Activated CD4-positive, alpha-beta memory T cell treated with anti-CD3 and anti-CD28 coated beads for 36 hours (primary cell): ENCODE measurements around the gene TCF19. TPM values are rescaled to one million over a fixed set of nuclear protein-coding genes. Genes with fewer than 3 reads are reported as not detected.
"Not testable (repeated sequence)": the region's sequence is repeated elsewhere in the genome, so short reads cannot be mapped to it uniquely, and the experiment has no call there.

Experiments used
- CTCF ChIA-PET: fragments of 350-600 bp; sonication (Branson Sonifier 250); formaldehyde crosslinking; loops from one replicate; lab custom pipeline; 2021; ENCODE audit warnings: antibody characterized with exemption, inconsistent platforms; lab: Charles Lee
- POLR2A ChIA-PET: fragments of 350-600 bp; sonication (Branson Sonifier 250); formaldehyde crosslinking; loops from one replicate; lab custom pipeline; 2021; ENCODE audit warnings: antibody characterized with exemption; lab: Charles Lee
- DNase-seq: peaks from one replicate; pipeline ENCODE4 v3.0.0-alpha.2; 2020
- H3K27ac Mint-ChIP-seq: one replicate; pipeline ENCODE4 v1.8.0; 2021; ENCODE audit warnings: mixed read lengths
- H3K27me3 Mint-ChIP-seq: one replicate; pipeline ENCODE4 v1.8.0; 2021; ENCODE audit warnings: mixed read lengths
- H3K36me3 Mint-ChIP-seq: one replicate; pipeline ENCODE4 v1.8.0; 2021; ENCODE audit warnings: mixed read lengths
- H3K4me1 Mint-ChIP-seq: one replicate; pipeline ENCODE4 v1.8.0; 2021; ENCODE audit warnings: low read depth, mixed read lengths
- H3K4me3 Mint-ChIP-seq: one replicate; pipeline ENCODE4 v1.8.0; 2021; ENCODE audit warnings: mild to moderate bottlenecking, mixed read lengths
- H3K9me3 Mint-ChIP-seq: one replicate; pipeline ENCODE4 v1.8.0; 2021; ENCODE audit warnings: mixed read lengths
- intact Hi-C: fragments of 100-400 bp; cut with micrococcal nuclease; formaldehyde crosslinking; loops from one replicate; pipeline ENCODE4 v1.15.1; 2023
- total RNA-seq, 2 experiments: library from RNA; stranded (reverse); gene quantifications; one replicate each; pipeline ENCODE4 v1.2.3, GENCODE V29; 2021

TCF19 gene
- total RNA-seq, 2 experiments from 2014 or later, result 93.0 to 93.1 TPM

DNA sequence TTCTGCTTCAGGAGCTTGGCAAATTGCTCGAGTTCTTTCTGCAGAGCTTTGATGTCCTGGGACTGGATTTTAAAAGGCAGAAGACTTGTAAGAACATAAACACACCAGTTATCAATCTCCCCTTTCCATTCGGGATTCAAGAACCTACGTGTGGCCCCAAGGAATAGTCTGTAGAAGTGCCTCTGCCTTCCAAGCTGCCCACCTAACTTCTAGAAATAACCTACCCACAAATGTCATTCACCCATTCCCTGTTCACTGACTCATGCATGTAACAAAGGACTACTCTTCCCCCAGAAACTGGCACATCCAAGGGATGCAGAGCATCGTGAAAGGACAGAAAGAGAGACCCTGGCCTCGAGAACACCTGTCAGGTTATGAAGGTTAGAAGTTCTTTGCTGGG, 7.6 kb downstream of the TCF19 start:
- no peak overlapping the region for H3K27ac Mint-ChIP-seq
- ChIA-PET CTCF (interaction anchor here (1.4 to 1.9 kb wide), 2 partner anchors 21 to 200 kb away, joined by 5 read pairs; no protein-coding TSS in a partner anchor), POLR2A (interaction anchor here (1.1 kb wide), 1 partner anchor 9 kb away, joined by 5 read pairs; no protein-coding TSS in a partner anchor)
- intact Hi-C loops, result no loop called here
- H3K27me3 Mint-ChIP-seq, result no peaks in the 10 kb centered on the region
- peaks cover 35% of the 10 kb centered on the region for H3K4me1 Mint-ChIP-seq
- no peak overlapping the region for H3K4me3 Mint-ChIP-seq
- H3K36me3 Mint-ChIP-seq, result peaks cover 22% of the 10 kb centered on the region
- no peak for DNase-seq
- H3K9me3 Mint-ChIP-seq, result no peaks in the 10 kb centered on the region

DNA sequence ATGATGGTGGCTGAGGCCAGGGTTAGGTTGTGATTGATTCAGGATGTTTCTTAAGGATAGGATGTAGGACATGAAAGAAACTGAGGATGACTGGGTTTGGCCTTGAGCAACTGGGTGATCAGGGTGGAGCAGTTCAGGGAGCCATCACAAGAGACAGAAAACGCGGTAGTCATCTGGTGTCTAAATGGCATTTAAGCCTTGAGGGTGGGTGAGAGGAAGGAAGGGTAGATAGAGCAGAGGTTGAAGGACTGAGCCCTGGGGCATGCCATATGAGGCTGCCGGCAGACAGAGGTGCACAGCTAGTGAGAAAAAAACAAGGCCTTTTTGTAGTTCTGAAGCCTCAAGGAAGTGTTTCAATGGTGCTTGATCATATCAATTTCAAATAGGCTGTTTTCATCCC, 10.2 kb downstream of the TCF19 start:
- Mint-ChIP-seq H3K4me1 (peaks cover 18% of the 10 kb centered on the region), H3K36me3 (peaks cover 1% of the 10 kb centered on the region), H3K4me3 (no peak overlapping the region), H3K9me3 (no peaks in the 10 kb centered on the region), H3K27me3 (no peaks in the 10 kb centered on the region), H3K27ac (peak overlapping the region; percentile 14)
- ChIA-PET CTCF (no interaction called here), POLR2A (no interaction called here)
- intact Hi-C loops, result no loop called here
- no peak for DNase-seq

DNA sequence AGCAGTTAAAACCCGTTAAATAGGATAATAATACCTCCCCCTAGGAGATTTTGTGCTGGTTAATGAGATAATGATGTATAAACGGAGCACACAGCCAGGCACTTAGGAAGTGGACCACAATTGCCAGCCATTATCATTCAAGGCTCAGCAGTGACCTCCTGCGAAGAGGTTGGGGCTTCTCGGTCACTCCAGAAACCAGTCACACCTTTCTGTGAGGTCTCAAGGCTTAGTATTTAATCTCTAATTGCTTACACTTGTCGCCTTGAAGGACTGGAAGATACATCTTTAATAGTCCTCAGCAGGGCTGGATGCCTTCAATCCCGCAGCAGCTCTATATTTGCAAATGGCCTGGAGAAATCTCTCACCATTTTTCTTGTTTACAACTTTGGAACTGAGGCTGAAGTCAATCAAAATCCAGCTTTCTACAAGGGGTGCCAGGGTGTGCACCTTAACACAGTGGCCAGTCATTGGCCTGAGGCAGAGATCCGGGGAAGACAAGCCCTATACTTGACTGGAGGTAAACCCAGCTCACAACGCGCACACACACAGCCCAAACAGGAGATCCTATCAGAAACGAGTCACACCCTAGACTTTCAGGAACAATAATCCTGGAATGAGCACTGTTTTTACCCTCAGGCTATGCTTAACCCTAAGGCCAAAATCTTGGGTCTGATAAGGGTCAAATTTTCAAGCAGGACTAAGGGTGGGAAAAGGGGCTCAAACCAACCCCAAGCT, 10.9 kb downstream of the TCF19 start:
- POLR2A ChIA-PET, result interaction anchor here (1.1 kb wide), 1 partner anchor 27 kb away, joined by 3 read pairs; no protein-coding TSS in a partner anchor
- Mint-ChIP-seq H3K4me1 (peaks cover 13% of the 10 kb centered on the region), H3K9me3 (no peaks in the 10 kb centered on the region), H3K4me3 (no peak overlapping the region), H3K27ac (no peak overlapping the region), H3K36me3 (no peaks in the 10 kb centered on the region), H3K27me3 (no peaks in the 10 kb centered on the region)
- CTCF ChIA-PET, result interaction anchor here (0.9 kb wide), 1 partner anchor 197 kb away, joined by 4 read pairs; no protein-coding TSS in a partner anchor
- intact Hi-C loops, result no loop called here
- no peak for DNase-seq

DNA sequence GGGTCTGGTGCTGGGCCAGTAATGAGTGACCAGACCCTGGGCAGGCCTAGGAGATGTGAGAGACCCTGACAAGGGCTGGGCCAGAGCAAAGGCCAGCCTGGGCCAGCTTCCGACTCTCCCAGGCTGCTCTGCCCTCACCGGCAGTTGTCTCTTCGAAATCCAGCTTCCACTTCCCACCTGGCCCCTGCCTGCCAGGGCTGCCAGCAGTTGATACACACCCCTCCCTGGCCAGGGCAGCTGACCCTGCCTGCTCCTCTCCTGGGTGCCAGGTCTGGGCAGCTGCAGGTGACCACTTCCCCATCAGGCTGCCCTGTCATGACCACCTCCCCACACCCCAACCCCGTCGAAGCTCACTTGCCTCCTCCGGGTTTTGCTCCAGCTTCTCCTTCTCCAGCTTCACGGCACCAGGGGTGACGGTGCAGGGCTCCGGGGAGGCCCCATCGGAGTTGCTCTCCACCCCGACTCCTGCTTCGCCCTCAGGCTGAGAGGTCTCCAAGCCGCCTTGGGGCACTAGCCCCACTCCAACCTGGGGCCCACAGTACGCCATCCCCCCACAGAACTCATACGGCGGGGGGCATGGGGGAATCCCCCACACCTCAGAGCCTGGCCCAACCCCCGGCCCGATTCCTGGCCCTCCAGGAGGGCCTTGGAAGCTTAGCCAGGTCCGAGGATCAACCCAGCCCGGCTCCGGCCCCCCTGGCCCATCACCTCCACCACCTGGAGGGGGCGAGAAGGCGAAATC, 11.6 kb downstream of the TCF19 start:
- POLR2A ChIA-PET, result interaction anchor here (1.1 kb wide), 1 partner anchor 27 kb away, joined by 3 read pairs; no protein-coding TSS in a partner anchor
- DNase-seq, H3K27ac Mint-ChIP-seq: not testable (repeated sequence)

DNA sequence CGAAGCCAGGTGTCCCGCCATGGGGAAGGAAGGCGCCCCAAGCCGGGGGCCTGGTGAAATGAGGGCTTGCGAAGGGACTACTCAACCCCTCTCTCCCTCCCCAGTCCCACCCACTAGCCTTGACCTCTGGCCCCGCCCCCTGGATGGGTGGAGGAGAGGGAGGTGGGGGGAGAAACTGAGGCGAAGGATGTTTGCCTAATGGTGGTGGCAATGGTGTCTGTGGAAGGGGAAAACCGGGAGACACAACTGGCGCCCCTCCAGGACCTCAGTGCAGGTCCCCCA, 12.2 kb downstream of the TCF19 start, which contains the start of gene POU5F1:
POU5F1 (minus strand) TSS at position 83 of the 282 bp plus-strand sequence; CDS start at position 21, 62 bp downstream.
- H3K27me3 Mint-ChIP-seq, result no peaks in the 10 kb centered on the region
- H3K27ac Mint-ChIP-seq, result no peak within 1 kb of the TSS
- intact Hi-C loops, result no loop called here
- ChIA-PET POLR2A (interaction anchor here (1.1 kb wide), 1 partner anchor 26 kb away, joined by 3 read pairs; no protein-coding TSS in a partner anchor), CTCF (no interaction called here)
- H3K36me3 Mint-ChIP-seq, result no peaks in the 10 kb centered on the region
- peaks cover 2% of the 10 kb centered on the region for H3K4me1 Mint-ChIP-seq
- H3K4me3 Mint-ChIP-seq, result no peak within 1 kb of the TSS
- H3K9me3 Mint-ChIP-seq, result no peaks in the 10 kb centered on the region
- DNase-seq, result no peak

More for the DNA sequence above, 11.6 kb downstream of the TCF19 start:
- H3K36me3 Mint-ChIP-seq, H3K4me3 Mint-ChIP-seq, H3K4me1 Mint-ChIP-seq, H3K9me3 Mint-ChIP-seq, intact Hi-C loops, H3K27me3 Mint-ChIP-seq: not testable (repeated sequence)
- CTCF ChIA-PET, result interaction anchor here (0.9 kb wide), 1 partner anchor 197 kb away, joined by 4 read pairs; no protein-coding TSS in a partner anchor

DNA sequence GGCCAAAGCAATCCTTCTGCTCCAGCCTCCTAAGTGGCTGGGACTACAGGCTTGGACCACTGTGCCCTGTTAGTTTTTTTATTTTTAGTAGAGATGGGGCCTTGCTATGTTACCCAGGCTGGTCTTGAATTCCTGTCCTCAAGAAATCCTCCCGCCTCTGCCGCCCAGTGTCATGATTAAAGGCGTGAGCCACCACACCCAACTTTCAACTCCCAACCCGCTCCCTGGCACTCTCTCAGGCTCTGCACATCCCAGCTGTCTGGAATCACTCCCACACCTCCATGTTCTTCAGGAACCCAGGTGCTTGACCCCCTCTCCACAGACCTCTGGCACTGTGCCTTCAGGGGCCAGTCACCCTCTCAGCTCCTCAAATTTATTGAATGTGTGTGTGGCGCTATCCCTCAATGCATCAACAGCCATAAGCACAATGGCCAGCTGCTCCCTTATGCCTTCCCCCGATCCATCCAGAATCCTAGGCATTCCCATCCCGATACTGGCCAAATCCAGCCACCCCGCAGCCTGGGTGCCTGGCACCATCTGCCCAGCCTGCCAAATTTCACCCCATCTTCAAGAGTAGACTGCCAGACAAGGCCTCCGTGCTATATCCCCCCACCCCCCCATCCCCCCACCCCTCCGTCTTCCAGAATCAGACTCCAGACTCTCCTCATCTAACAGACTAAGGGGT, 12.7 kb downstream of the TCF19 start:
- Mint-ChIP-seq H3K4me3 (no peak overlapping the region), H3K27me3 (no peaks in the 10 kb centered on the region), H3K36me3 (no peaks in the 10 kb centered on the region), H3K27ac (no peak overlapping the region), H3K4me1 (no peaks in the 10 kb centered on the region), H3K9me3 (no peaks in the 10 kb centered on the region)
- DNase-seq, result no peak
- ChIA-PET POLR2A (no interaction called here), CTCF (no interaction called here)
- intact Hi-C loops, result no loop called here

DNA sequence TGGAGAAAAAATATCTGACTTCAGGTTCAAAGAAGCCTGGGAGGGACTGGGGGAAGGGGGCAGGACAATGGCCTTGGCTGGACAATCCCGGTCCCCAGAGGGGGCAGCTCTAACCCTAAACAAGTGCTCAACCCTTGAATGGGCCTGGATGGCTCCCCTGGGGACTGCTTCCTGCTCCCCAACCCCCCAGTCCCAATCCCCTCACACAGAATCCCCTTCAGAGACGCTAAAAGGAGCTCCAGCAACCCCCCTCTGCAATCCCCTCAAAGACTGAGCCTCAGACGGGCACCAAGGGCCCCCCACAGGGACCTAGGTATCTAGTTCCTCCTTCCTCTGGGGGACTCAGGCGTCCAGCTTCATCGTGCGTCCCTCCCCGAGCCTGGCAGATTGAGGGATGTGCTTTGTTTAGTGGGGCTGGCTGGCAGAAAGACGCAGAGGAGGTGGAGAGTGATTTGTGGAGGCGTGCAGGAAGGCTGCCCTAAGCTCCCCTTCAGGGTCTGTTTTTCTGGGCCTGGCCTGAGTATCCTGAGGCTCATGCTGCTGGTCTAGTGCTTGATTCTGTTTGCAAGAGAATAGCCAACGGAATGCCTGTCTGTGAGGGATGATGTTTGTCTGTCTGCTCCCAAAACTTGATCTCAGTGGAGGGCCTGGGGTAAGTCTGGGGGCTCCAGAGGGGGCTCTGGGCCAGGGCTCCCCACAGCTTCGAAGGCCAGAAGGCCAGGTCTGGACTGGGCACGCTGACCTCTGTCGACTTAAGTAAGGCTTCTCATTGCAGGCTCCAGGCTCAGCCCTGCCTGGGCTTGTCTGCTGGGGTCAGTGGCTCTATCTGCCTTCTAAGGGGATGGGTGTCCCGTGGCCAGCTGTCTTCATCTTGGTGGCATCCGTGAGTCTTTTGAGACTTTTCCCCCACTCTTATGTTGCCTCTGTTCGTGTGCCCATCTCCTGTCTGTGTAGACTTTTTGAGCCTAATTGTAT, 13.8 kb downstream of the TCF19 start:
- H3K27ac Mint-ChIP-seq, result no peak overlapping the region
- no peaks in the 10 kb centered on the region for H3K9me3 Mint-ChIP-seq
- H3K4me1 Mint-ChIP-seq, result no peaks in the 10 kb centered on the region
- ChIA-PET POLR2A (no interaction called here), CTCF (interaction anchor here (1.4 kb wide), 1 partner anchor 35 kb away, joined by 3 read pairs; no protein-coding TSS in a partner anchor)
- DNase-seq, result no peak
- H3K4me3 Mint-ChIP-seq, result no peak overlapping the region
- intact Hi-C loops, result no loop called here
- H3K27me3 Mint-ChIP-seq, result no peaks in the 10 kb centered on the region
- H3K36me3 Mint-ChIP-seq, result no peaks in the 10 kb centered on the region

DNA sequence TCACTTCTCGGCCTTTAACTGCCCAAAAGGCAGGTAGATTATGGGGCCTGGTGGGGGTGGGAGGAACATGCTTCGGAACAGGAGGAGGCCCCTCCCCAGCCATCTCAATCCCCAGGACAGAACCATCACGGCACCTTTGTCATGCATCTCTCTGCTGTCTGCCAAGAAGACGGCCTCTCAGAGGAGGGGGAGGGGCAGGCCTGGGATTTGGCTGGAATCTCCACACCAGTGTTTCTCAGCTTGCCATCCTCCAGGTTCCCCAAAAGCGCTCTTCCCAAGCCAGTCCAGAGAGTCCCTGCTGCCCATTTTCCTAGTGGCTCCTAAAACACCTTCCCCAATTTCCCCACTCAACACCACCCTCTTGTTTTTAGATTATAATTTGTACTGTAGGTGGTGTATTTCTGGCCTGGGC, 14.6 kb downstream of the TCF19 start:
- no peaks in the 10 kb centered on the region for H3K36me3 Mint-ChIP-seq
- H3K4me1 Mint-ChIP-seq, result peaks cover under 1% of the 10 kb centered on the region
- H3K27me3 Mint-ChIP-seq, result no peaks in the 10 kb centered on the region
- ChIA-PET CTCF (interaction anchor here (1.4 kb wide), 1 partner anchor 36 kb away, joined by 3 read pairs; no protein-coding TSS in a partner anchor), POLR2A (no interaction called here)
- no peak for DNase-seq
- no peaks in the 10 kb centered on the region for H3K9me3 Mint-ChIP-seq
- no peak overlapping the region for H3K4me3 Mint-ChIP-seq
- intact Hi-C loops, result no loop called here
- H3K27ac Mint-ChIP-seq, result no peak overlapping the region

DNA sequence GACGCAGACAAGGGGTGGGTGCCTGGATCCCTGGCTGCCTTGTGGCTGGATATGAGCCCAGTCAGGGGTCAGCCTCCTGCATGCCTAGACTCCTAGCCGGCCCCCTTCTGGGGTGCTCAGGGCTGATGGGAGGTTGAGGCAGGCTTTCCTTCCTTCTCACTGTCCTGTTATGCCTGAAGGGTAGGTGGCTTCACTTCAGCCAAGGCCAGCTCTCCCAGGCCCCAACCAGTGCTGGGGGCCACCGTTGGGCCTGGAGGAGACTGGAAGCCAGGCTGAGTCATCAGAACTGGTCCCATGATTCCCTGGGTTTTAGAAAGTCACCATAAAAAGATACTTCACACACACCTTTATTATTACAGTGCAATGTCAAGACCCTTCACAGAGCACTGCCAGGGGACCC, 15.0 kb downstream of the TCF19 start:
- CTCF ChIA-PET, result no interaction called here
- peaks cover 5% of the 10 kb centered on the region for H3K4me1 Mint-ChIP-seq
- no peaks in the 10 kb centered on the region for H3K36me3 Mint-ChIP-seq
- no peaks in the 10 kb centered on the region for H3K9me3 Mint-ChIP-seq
- POLR2A ChIA-PET, result no interaction called here
- no peaks in the 10 kb centered on the region for H3K27me3 Mint-ChIP-seq
- no peak overlapping the region for H3K4me3 Mint-ChIP-seq
- intact Hi-C loops, result no loop called here
- no peak for DNase-seq
- no peak overlapping the region for H3K27ac Mint-ChIP-seq

DNA sequence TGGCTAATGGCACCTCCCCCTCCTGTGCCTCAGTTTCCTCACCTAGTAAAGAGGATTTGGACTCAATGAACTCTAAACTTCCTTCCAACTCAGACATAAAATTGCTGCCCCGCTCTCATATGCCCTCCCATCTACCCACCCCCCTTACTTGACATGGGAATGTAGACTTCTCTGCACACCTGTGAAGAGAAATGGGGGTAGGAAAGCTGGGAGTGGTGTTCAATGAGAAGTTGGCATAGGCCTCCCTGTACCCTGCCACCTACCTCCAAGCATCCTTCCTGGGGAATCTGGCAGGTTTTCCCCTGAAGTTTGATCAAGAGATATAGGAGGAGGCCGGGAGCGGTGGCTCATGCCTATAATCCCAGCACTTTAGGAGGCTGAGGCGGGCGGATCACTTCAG, 16.0 kb downstream of the TCF19 start:
- intact Hi-C loops, result no loop called here
- DNase-seq, result no peak
- Mint-ChIP-seq H3K4me1 (peaks cover 15% of the 10 kb centered on the region), H3K27me3 (no peaks in the 10 kb centered on the region), H3K36me3 (no peaks in the 10 kb centered on the region), H3K9me3 (no peaks in the 10 kb centered on the region), H3K4me3 (no peak overlapping the region), H3K27ac (no peak overlapping the region)
- ChIA-PET POLR2A (interaction anchor here (1.4 kb wide), 1 partner anchor 9 kb away, joined by 5 read pairs; no protein-coding TSS in a partner anchor), CTCF (no interaction called here)

DNA sequence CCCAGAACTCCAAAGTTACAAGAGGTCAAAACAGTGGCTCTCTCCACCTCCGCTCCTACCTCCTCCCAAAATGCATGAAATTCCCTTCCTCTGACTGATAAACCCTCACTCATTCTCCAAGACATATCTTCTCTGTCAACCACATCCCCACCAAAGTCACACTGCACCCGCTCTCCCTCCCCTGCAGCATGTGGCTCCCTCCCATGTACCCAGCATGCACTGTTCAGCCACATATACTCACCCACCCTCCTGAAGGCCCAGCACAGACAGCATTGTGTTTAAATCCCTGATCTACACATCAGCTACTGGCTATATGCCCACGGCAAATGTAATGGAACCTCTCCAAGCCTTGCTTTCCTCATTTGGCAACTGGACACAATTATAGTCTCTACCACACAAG, 17.6 kb downstream of the TCF19 start:
- Mint-ChIP-seq H3K4me1 (peaks cover 17% of the 10 kb centered on the region), H3K27ac (no peak overlapping the region), H3K36me3 (no peaks in the 10 kb centered on the region), H3K4me3 (no peak overlapping the region), H3K27me3 (no peaks in the 10 kb centered on the region), H3K9me3 (no peaks in the 10 kb centered on the region)
- ChIA-PET CTCF (no interaction called here), POLR2A (interaction anchor here (1.4 to 1.5 kb wide), 2 partner anchors 11 to 21 kb away, joined by 3 to 5 read pairs; no protein-coding TSS in a partner anchor)
- intact Hi-C loops, result no loop called here
- DNase-seq, result no peak
